GM12875 (cell line): ENCODE measurements around the gene TOMT.

Experiments
- H3K4me3 ChIP-seq: one replicate; pipeline ENCODE4 v1.5.1; 2011; ENCODE audit warnings: low read depth, low read length, control low read depth
- TF ChIP-seq, protein P1 (sequence below): IDR thresholded peaks from 2 replicates; pipeline ENCODE4 v1.5.1; 2011; ENCODE audit warnings: low read depth, mild to moderate bottlenecking, control low read depth, inconsistent platforms, low read length, moderate library complexity, borderline replicate concordance; ENCODE audit not compliant: insufficient read depth

Gene TOMT, protein sequence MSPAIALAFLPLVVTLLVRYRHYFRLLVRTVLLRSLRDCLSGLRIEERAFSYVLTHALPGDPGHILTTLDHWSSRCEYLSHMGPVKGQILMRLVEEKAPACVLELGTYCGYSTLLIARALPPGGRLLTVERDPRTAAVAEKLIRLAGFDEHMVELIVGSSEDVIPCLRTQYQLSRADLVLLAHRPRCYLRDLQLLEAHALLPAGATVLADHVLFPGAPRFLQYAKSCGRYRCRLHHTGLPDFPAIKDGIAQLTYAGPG

DNA sequence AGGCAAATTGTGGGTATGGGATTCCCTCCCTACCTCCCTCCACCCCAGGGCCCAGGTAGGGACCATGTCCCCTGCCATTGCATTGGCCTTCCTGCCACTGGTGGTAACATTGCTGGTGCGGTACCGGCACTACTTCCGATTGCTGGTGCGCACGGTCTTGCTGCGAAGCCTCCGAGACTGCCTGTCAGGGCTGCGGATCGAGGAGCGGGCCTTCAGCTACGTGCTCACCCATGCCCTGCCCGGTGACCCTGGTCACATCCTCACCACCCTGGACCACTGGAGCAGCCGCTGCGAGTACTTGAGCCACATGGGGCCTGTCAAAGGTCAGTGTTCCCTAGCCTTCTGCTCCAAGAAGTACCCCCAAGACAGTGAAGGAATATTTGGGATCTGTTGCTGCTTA is at the start of gene TOMT:
Gene TOMT (plus strand): TSS at position 37 of the 400 bp plus-strand sequence. CDS start 28 bp downstream, at position 65.
- TF ChIP-seq, protein P1, sequence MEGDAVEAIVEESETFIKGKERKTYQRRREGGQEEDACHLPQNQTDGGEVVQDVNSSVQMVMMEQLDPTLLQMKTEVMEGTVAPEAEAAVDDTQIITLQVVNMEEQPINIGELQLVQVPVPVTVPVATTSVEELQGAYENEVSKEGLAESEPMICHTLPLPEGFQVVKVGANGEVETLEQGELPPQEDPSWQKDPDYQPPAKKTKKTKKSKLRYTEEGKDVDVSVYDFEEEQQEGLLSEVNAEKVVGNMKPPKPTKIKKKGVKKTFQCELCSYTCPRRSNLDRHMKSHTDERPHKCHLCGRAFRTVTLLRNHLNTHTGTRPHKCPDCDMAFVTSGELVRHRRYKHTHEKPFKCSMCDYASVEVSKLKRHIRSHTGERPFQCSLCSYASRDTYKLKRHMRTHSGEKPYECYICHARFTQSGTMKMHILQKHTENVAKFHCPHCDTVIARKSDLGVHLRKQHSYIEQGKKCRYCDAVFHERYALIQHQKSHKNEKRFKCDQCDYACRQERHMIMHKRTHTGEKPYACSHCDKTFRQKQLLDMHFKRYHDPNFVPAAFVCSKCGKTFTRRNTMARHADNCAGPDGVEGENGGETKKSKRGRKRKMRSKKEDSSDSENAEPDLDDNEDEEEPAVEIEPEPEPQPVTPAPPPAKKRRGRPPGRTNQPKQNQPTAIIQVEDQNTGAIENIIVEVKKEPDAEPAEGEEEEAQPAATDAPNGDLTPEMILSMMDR, result no peak
- H3K4me3 ChIP-seq, result no peak within 1 kb of the TSS

DNA sequence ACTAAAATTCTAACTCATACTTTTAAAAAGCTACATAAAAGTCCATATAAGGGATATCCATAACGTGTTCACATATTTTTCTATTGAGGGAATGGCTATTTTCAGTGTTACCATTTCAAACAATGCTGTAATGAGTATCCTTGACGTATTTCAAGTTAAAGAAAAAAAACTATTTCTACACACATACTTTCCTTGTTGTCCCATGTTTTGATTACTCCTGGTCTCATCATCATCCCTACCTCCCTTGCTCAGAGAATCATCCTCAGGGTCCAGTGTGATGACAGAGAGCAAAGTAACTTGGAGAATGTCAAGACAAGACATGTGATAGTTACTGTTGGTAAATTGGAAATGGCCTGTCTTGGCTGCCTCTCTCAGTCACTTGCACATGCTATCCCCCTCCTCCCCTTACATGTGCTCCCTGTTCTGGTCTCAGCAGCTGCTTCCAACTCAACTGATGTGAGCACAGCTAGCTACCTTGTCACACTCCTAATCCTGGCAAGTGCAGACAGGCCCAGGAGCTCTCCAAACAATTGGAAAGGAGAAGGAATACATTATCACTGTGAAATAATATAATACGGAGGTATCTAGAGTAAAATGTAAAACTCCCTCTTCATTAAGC is 47.2 kb upstream of the TOMT start:
- H3K4me3 ChIP-seq, result no peak overlapping the region
- TF ChIP-seq, protein P1, result no peak

DNA sequence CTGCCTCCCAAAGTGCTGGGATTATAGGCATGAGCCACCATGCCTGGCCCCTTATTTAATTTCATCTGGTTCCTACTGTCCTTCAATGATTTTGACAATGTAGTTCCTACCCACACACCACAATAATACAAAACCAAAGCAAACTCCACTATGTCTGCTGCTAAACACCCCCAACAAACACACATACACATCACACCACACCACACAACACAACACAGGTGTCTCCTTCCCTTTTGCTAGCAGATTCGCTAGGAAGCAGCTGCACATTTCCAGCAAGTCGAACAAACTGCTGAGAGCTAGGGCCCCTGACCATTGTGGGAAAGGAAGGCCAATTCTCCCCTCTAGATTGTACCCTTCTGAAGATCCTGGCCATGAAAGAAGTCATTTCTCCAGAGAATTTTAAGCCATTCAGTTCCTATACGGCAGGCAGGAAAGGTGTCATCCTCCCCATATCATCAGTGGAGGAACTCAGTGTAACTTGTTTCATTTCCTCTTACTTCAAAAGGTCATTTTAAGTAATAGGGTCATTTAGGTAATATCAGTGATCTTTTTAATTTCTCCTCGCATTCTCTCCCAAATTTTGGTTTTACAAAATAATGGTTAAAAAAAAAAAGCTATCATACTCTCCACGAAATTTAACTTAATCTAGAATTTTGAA is 43.9 kb upstream of the TOMT start:
- TF ChIP-seq, protein P1, result no peak
- no peak overlapping the region for H3K4me3 ChIP-seq

DNA sequence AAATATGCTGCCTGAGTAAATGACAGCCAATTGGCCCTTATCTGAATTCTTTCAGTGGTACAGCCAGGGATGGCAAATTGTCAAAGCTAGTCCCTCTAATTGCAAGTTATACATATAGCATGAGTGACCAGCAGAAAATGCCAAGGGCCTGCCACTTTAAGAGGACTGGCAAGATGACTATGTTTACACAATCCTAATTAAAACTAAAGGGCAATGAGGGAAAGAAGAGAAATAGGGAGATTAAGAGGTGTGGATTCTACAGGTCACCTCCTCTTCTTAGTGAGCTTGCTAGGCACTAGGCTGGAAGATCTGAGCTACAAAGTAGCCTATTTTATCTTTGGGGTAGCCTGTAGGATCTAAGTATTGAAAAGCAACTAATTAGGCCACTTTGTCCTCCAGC is 38.9 kb upstream of the TOMT start:
- TF ChIP-seq, protein P1, result no peak
- no peak overlapping the region for H3K4me3 ChIP-seq

DNA sequence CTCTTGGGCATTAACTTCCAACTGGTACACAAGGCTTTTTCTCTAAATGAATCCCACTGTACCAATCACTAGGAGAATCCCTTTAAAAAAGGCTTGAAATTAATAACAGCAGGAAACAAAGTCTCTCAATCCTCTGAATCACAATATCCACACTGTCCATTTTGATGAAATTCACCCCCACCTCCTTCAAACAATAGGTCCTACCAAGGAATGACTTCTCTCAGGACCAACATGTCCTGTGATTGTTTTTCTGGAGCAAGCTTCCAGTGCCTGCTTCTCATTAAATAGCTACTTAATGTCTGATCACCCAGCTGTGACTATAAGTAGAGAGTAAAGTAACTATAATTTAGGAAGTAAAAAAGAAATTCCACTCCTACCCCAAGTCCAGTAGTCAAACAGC is 38.5 kb upstream of the TOMT start:
- TF ChIP-seq, protein P1, result no peak
- H3K4me3 ChIP-seq, result no peak overlapping the region

DNA sequence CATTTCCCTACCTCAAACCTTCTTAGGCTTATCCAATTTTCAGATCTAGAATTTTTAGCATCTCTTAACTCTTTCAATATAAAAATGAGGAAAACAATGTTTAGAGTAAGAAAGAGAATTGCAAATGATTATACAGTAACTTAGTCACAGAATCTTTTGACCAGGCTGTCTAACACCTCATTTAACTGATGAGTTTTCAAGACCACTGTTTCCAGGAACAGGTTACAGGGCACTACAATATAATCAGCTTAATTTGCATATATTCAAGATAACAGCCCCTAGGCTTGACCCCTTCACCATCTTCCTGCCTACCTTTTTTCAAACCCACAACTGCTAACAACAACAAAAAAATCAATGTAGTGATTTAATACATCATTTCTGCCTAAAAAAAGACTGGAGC is 38.0 kb upstream of the TOMT start:
- TF ChIP-seq, protein P1, result no peak
- H3K4me3 ChIP-seq, result no peak overlapping the region
